A549 (cell line): ENCODE data around the gene PDGFB. TPM values are rescaled to one million over a fixed set of nuclear protein-coding genes. Genes with fewer than 3 reads are reported as not detected.
A peak's percentile ranks its signal among the peaks of the same experiment; 100 is the strongest.

Source experiments
- ATAC-seq, 2 experiments: fragments of 200-7000 bp in 1 of 2; fragments of >200 bp in 1 of 2; cut with Nextera tagmentation in 1 of 2; cut with Tn5 transposase in 1 of 2; 3 replicates each; pipeline versions ENCODE4 v1.8.0 to v1.9.1; 2018 to 2020; ENCODE audit warnings: mild to moderate bottlenecking in 1 of 2, moderate library complexity in 1 of 2
- CTCF ChIA-PET: fragments of 300-600 bp; sonication (Branson Sonifier 250); formaldehyde crosslinking; extraction: SDS; loops from one replicate; lab custom pipeline; 2021; ENCODE audit warnings: antibody characterized with exemption, inconsistent platforms; lab: Yijun Ruan, JAX
- POLR2A ChIA-PET: fragments of 350-600 bp; formaldehyde crosslinking; extraction: SDS; loops from one replicate; lab custom pipeline; 2021; ENCODE audit warnings: antibody characterized with exemption, inconsistent platforms; lab: Yijun Ruan, JAX
- DNase-seq, 2 experiments: peaks; one replicate each; pipeline versions ENCODE4 v3.0.0 to v3.0.0-alpha.2; 2011 to 2016; ENCODE audit warnings: low read depth in 1 of 2, low spot score in 1 of 2
- FAIRE-seq: peaks from 2 replicates; lab custom pipeline; 2011; peaks lifted over from hg19 to GRCh38; lab: Jason Lieb, UNC
- H3K27ac ChIP-seq, 2 experiments: fragments of >200 bp; sonication (Bioruptor Twin); formaldehyde crosslinking; 3 replicates each; pipeline ENCODE4 v1.5.1; 2016 to 2017
- H3K4me1 ChIP-seq: fragments of >200 bp; sonication (Bioruptor Twin); formaldehyde crosslinking; 3 replicates; pipeline ENCODE4 v1.6.1; 2016
- H3K4me2 ChIP-seq: fragments of >200 bp; sonication (Bioruptor Twin); formaldehyde crosslinking; 3 replicates; pipeline ENCODE4 v1.6.1; 2016
- H3K4me3 ChIP-seq: fragments of >200 bp; sonication (Bioruptor Twin); formaldehyde crosslinking; 3 replicates; pipeline ENCODE4 v1.5.1; 2016
- H3K9me3 ChIP-seq: fragments of >200 bp; sonication (Bioruptor Twin); formaldehyde crosslinking; 3 replicates; pipeline ENCODE4 v1.6.1; 2016
- CBX2 ChIP-seq: fragments of 200-600 bp; sonication (generic); IDR thresholded peaks from 2 replicates; pipeline ENCODE4 v1.6.1; 2016; ENCODE audit warnings: low read depth, mild to moderate bottlenecking, borderline replicate concordance
- CHD2 ChIP-seq: fragments of 150-350 bp; IDR thresholded peaks from 2 replicates; pipeline ENCODE4 v1.6.1; 2014; ENCODE audit warnings: low read length; ENCODE audit not compliant: partially characterized antibody
- EHF ChIP-seq: fragments of 250-450 bp; sonication (Bioruptor Pico); IDR thresholded peaks from 2 replicates; pipeline ENCODE4 v1.5.0; 2020; ENCODE audit warnings: mild to moderate bottlenecking
- ESRRA ChIP-seq: fragments of 150-350 bp; IDR thresholded peaks from 2 replicates; pipeline ENCODE4 v1.6.1; 2014; ENCODE audit warnings: mild to moderate bottlenecking, low read length, borderline replicate concordance
- FOSB ChIP-seq: fragments of 250-450 bp; sonication (Bioruptor Pico); IDR thresholded peaks from 2 replicates; pipeline ENCODE4 v1.5.0; 2020; ENCODE audit warnings: mild to moderate bottlenecking, moderate library complexity
- GATA3 ChIP-seq: IDR thresholded peaks from 2 replicates; pipeline ENCODE4 v1.6.1; 2012; ENCODE audit warnings: borderline replicate concordance
- HEYL ChIP-seq: fragments of 250-450 bp; sonication (Bioruptor Pico); IDR thresholded peaks from 2 replicates; pipeline ENCODE4 v1.8.0; 2021; ENCODE audit warnings: mild to moderate bottlenecking, moderate library complexity
- JUN ChIP-seq, 2 experiments: fragments of >200 bp; sonication (Bioruptor Twin); formaldehyde crosslinking; IDR thresholded peaks; 2 replicates in 1 of 2; 3 replicates in 1 of 2; pipeline ENCODE4 v1.6.1; 2016 to 2017
- KDM5A ChIP-seq: fragments of 200-600 bp; sonication (generic); IDR thresholded peaks from 2 replicates; pipeline ENCODE4 v1.6.1; 2016; ENCODE audit warnings: antibody characterized with exemption, mild to moderate bottlenecking
- NFE2L2 ChIP-seq: fragments of 150-350 bp; conservative IDR thresholded peaks from 2 replicates; pipeline ENCODE4 v1.6.1; 2014; ENCODE audit warnings: low read length
- NR3C1 ChIP-seq: fragments of >200 bp; sonication (Bioruptor Twin); formaldehyde crosslinking; IDR thresholded peaks from 3 replicates; pipeline ENCODE4 v1.6.1; 2017
- PHF8 ChIP-seq: fragments of 200-600 bp; sonication (generic); IDR thresholded peaks from 2 replicates; pipeline ENCODE4 v1.6.1; 2016; ENCODE audit warnings: low read depth, mild to moderate bottlenecking, antibody characterized with exemption, moderate library complexity, borderline replicate concordance
- POLR2A ChIP-seq: IDR thresholded peaks from 2 replicates; pipeline ENCODE4 v1.6.1; 2012; ENCODE audit warnings: mild to moderate bottlenecking, low read length
- POLR2AphosphoS2 ChIP-seq: conservative IDR thresholded peaks from 2 replicates; pipeline ENCODE4 v1.6.1; 2012; ENCODE audit warnings: low read length, improper control_type of control experiment, inconsistent platforms
- RAD21 ChIP-seq, 2 experiments: fragments of >200 bp in 1 of 2; sonication (Bioruptor Twin) in 1 of 2; formaldehyde crosslinking in 1 of 2; IDR thresholded peaks in 1 of 2; conservative IDR thresholded peaks in 1 of 2; 2 replicates in 1 of 2; 3 replicates in 1 of 2; pipeline ENCODE4 v1.6.1; 2012 to 2018; ENCODE audit warnings: inconsistent platforms in 1 of 2
- RFX5 ChIP-seq: fragments of 450-650 bp; IDR thresholded peaks from 2 replicates; pipeline ENCODE4 v1.7.1; 2014; ENCODE audit warnings: antibody characterized with exemption, mild to moderate bottlenecking, moderate library complexity
- TP53 ChIP-seq: fragments of 250-450 bp; sonication (Bioruptor Pico); IDR thresholded peaks from 2 replicates; pipeline ENCODE4 v1.5.0; 2021; ENCODE audit warnings: mild to moderate bottlenecking, moderate library complexity
- ZFP36 ChIP-seq: fragments of 450-650 bp; IDR thresholded peaks from 2 replicates; pipeline ENCODE4 v1.6.1; 2014; ENCODE audit warnings: borderline replicate concordance; ENCODE audit not compliant: partially characterized antibody
- ZNF302 ChIP-seq: fragments of 250-450 bp; sonication (Bioruptor Pico); IDR thresholded peaks from 2 replicates; pipeline ENCODE4 v1.9.0; 2021; ENCODE audit warnings: inconsistent platforms, mild to moderate bottlenecking, moderate library complexity
- WGBS: methylation state at CpG from one replicate; pipeline ENCODE4 v1.1.6; 2017; ENCODE audit errors: missing lambda C conversion rate; 5-methylcytosine and 5-hydroxymethylcytosine counted together
- polyA plus RNA-seq, 4 experiments: library from polyadenylated mRNA; depleted of rRNA in 3 of 4; stranded (reverse); fragments of >200 nt; fragmentation: RNase III in 1 of 4; extraction: RNeasy Plus Mini Kit Qiagen cat#74134 plus additional on column Dnase treatment in 1 of 4; gene quantifications; 2 replicates in 3 of 4; 3 replicates in 1 of 4; pipeline ENCODE4 v1.2.3, GENCODE V29; 2011 to 2017
- TF ChIP-seq, protein P1 (sequence below): IDR thresholded peaks from 2 replicates; pipeline ENCODE4 v1.6.1; 2012
- TF ChIP-seq, protein P2 (sequence below): fragments of 250-450 bp; sonication (Bioruptor Pico); IDR thresholded peaks from 2 replicates; pipeline ENCODE4 v1.5.0; 2020; ENCODE audit warnings: low read depth, mild to moderate bottlenecking, moderate library complexity
- TF ChIP-seq, protein P3 (sequence below): fragments of >200 bp; sonication (Bioruptor Twin); formaldehyde crosslinking; IDR thresholded peaks from 3 replicates; pipeline ENCODE4 v1.6.1; 2016

Gene PDGFB
- polyA plus RNA-seq, 2 of the 4 experiments (the other 2 are of a cell fraction): 2.1 to 4.5 TPM

DNA sequence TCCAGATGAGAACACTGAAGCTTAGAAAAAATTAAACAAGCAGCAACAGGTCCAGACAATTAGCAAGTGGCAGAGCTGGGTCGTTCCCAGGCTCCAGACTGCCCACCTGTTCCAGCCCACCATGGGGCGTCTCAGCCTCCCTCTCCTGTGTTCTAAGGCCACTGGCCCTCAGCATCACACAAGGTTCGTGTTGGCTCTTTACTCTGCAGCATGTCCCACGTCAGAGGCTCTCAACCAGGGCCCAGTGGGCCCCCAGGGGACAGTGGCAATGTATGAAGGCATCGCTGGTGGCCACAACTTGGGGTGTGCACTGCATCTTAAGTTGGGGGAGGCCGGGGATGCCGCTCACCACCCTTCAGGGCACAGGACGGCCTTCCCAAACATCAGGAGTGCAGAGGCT lies 6.2 kb downstream of the PDGFB start:
- H3K27ac ChIP-seq: no peak overlapping the region
- H3K9me3 ChIP-seq: no peaks in the 10 kb centered on the region
- DNase-seq: no peak
- H3K4me2 ChIP-seq: no peak overlapping the region
- ChIA-PET POLR2A (interaction anchor here (0.6 kb wide), 1 partner anchor 59 kb away, joined by 3 read pairs; no protein-coding TSS in a partner anchor), CTCF (interaction anchor here (1.3 to 3.0 kb wide), 2 partner anchors 8 to 72 kb away, joined by 5 to 10 read pairs; no protein-coding TSS in a partner anchor)
- H3K4me1 ChIP-seq: peaks cover 42% of the 10 kb centered on the region
- 83% methylated on average over 6 of the region's 8 CpGs for WGBS
- ATAC-seq: no peak
- FAIRE-seq: no peak
- TF ChIP-seq, protein P1, sequence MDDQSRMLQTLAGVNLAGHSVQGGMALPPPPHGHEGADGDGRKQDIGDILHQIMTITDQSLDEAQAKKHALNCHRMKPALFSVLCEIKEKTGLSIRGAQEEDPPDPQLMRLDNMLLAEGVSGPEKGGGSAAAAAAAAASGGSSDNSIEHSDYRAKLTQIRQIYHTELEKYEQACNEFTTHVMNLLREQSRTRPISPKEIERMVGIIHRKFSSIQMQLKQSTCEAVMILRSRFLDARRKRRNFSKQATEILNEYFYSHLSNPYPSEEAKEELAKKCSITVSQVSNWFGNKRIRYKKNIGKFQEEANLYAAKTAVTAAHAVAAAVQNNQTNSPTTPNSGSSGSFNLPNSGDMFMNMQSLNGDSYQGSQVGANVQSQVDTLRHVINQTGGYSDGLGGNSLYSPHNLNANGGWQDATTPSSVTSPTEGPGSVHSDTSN: no peak
- TF ChIP-seq PHF8: no peak
- TF ChIP-seq, protein P2, sequence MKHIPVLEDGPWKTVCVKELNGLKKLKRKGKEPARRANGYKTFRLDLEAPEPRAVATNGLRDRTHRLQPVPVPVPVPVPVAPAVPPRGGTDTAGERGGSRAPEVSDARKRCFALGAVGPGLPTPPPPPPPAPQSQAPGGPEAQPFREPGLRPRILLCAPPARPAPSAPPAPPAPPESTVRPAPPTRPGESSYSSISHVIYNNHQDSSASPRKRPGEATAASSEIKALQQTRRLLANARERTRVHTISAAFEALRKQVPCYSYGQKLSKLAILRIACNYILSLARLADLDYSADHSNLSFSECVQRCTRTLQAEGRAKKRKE: no peak
- no peak for TF ChIP-seq RAD21 (conservative IDR thresholded peaks at IDR 0.05 in 1 of 2, IDR thresholded peaks at IDR 0.05 in 1 of 2)
- H3K4me3 ChIP-seq: no peak overlapping the region

DNA sequence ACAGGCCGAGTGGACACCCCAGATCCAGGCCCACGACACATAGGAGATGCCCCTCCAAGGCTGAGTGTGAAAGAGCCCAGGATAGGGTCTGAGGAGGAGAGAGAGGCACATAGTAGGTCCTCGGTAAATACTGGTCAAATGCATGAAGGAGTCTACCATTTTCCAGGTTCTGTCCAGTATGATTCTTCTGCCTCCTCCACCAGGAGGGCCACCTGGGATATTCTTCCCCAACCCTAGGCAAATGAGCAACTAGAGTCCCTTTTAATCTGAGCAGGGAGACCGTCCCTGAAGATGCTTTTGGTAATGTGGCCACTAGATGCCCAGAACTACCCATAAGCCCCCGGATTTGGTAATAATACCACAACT lies 6.7 kb downstream of the PDGFB start:
- ATAC-seq: no peak
- 88% methylated on average over 5 of the region's 5 CpGs for WGBS
- no peak for FAIRE-seq
- no peak overlapping the region for H3K4me2 ChIP-seq
- H3K9me3 ChIP-seq: no peaks in the 10 kb centered on the region
- CTCF ChIA-PET: no interaction called here
- no peak for TF ChIP-seq CBX2
- TF ChIP-seq ZFP36: peak; percentile 70
- TF ChIP-seq, all 56 proteins: peak for 1
- DNase-seq: no peak
- POLR2A ChIA-PET: interaction anchor here (0.6 kb wide), 1 partner anchor 59 kb away, joined by 3 read pairs; no protein-coding TSS in a partner anchor
- no peak overlapping the region for H3K4me3 ChIP-seq
- H3K27ac ChIP-seq: no peak overlapping the region
- peaks cover 42% of the 10 kb centered on the region for H3K4me1 ChIP-seq

DNA sequence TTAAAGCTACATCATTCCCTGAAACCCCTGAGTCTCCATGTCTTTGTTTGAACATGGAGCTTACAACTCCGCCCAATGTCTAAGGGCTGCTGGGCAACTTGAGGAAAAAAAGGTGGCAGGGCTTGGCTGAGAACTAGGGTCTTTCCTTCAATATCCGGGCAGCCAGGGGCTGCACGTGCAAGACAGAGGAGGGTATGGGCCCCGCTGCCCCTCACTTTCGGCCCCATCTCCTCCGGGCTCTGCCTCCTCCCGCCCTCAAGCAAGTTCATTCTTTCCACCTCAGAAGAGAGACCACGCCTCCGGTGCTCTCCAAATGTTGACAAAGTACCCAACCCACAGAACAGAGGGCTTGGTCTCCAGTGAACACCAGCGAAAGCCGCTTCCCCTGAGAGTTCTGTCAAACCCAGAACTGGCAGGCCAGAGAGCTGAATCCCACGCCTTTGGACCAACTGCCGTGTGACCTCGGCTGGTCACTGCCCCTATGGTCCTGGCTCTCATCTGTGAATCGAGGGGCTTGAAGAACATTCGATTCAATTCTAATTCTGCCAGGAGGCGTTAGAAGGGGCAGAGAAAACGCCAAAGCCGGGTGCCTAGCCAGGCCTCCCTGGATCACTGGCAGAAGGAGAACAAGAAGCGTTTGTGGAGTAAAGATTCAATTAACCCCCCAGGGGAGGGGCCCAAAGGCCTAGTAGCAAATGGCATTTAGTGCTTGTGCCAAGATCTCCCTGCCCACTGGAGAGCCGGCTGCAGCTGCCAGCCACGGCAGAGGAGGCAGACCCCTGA lies 7.3 kb downstream of the PDGFB start:
- Histone ChIP-seq H3K4me2 (peak overlapping the region; percentile 27; the same call in 1 of the 3 replicates), H3K4me1 (peaks cover 42% of the 10 kb centered on the region), H3K27ac (no peak overlapping the region), H3K9me3 (no peaks in the 10 kb centered on the region), H3K4me3 (no peak overlapping the region)
- TF ChIP-seq FOSB (CRISPR knock-in tag) (no peak), EHF (CRISPR knock-in tag) (no peak), NFE2L2 (no peak), PHF8 (no peak), ESRRA (no peak), NR3C1 (no peak), RFX5 (no peak), GATA3 (no peak), POLR2A (no peak), TP53 (CRISPR knock-in tag) (no peak), KDM5A (no peak), POLR2AphosphoS2 (no peak), JUN (IDR thresholded peaks at IDR 0.05) (no peak), CBX2 (no peak), HEYL (CRISPR knock-in tag) (no peak), ZNF302 (CRISPR knock-in tag) (no peak), CHD2 (no peak)
- TF ChIP-seq, protein P3, sequence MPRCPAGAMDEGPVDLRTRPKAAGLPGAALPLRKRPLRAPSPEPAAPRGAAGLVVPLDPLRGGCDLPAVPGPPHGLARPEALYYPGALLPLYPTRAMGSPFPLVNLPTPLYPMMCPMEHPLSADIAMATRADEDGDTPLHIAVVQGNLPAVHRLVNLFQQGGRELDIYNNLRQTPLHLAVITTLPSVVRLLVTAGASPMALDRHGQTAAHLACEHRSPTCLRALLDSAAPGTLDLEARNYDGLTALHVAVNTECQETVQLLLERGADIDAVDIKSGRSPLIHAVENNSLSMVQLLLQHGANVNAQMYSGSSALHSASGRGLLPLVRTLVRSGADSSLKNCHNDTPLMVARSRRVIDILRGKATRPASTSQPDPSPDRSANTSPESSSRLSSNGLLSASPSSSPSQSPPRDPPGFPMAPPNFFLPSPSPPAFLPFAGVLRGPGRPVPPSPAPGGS: no peak
- TF ChIP-seq, protein P1: no peak
- no peak for ATAC-seq
- ChIA-PET POLR2A (interaction anchor here (0.6 kb wide), 1 partner anchor 60 kb away, joined by 3 read pairs; no protein-coding TSS in a partner anchor), CTCF (no interaction called here)
- no peak for DNase-seq
- FAIRE-seq: no peak
- WGBS: 69% methylated on average over 20 of the region's 22 CpGs
